Spleen (tissue), 11 donors: ENCODE data around the gene GATAD2A. TPM values are rescaled to one million over a fixed set of nuclear protein-coding genes. Genes with fewer than 3 reads are reported as not detected.

Experiments used
- microRNA-seq, 3 donors: library from miRNA; unstranded; fragments of <30 nt; microRNA quantifications; one replicate each; pipeline versions ENCODE4 to v1.1.0, GENCODE V29; 2019 to 2020
- polyA plus RNA-seq, 3 donors: library from polyadenylated mRNA; stranded (reverse); fragments of 200-250 nt; gene quantifications; one replicate each; pipeline ENCODE4 v1.2.1, GENCODE V29; 2013
- small RNA-seq, 4 donors: library from RNA; depleted of rRNA; stranded (forward); fragments of <200 nt; gene quantifications; one replicate each; pipeline ENCODE3, GENCODE V24; 2016
- total RNA-seq, 7 donors: library from RNA; depleted of rRNA in 3 of 7; stranded (reverse); fragments of >200 nt in 3 of 7; fragmentation: NEBNext Ultra II Directional in 4 of 7; extraction: Animal tissue kit (Norgen Biotek cat#: 25700) in 4 of 7; gene quantifications; one replicate each; pipeline versions ENCODE4 v1.1.0 to v1.2.1, GENCODE V29; 2016 to 2021
- donor health status: healthy with polysubstance abuse.
- donor health status: DM: no; HTN: no; CAD: no; lungs with moderate emphysema.
- donor health status: DM: no; HTN: no; CAD: no.
- donor health status: Bipolar disorder and iron deficiency.
- donor health status: healthy.
- donor health status: DM: no; HTN: no; CAD: no.
- donor health status: DM: yes; HTN: yes; CAD: no.

The GATAD2A gene
- total and polyA plus RNA-seq, 10 donors = 11.6 to 122 (median 66.8) TPM

Small RNA genes within 50 kb of the gene (microRNA-seq; reads per million reads assigned to microRNA genes)
- gene MIR640 = 0 reads per million in 3 donors

Small RNA genes within 50 kb of the gene (small RNA-seq; reads per million reads assigned to genes)
- 0 reads per million in 4 donors for gene MIR640

Other genes starting within 250 kb of the GATAD2A start
- 1 to 10 TPM; 2.6 to 7.8 (median 3.6) TPM for gene MEF2B, start 235.4 kb upstream of the GATAD2A start, total RNA-seq
- 10 to 100 TPM in 1 of 3 donors, 1 to 10 TPM in 2; 2.2 to 15.5 (median 2.7) TPM for gene MEF2B, start 235.4 kb upstream of the GATAD2A start, polyA plus RNA-seq
- gene BORCS8, start 213.5 kb upstream of the GATAD2A start, total RNA-seq = 10 to 100 TPM; 14.0 to 52.1 (median 26.0) TPM
- 10 to 100 TPM; 20.5 to 38.8 (median 26.5) TPM for gene BORCS8, start 213.5 kb upstream of the GATAD2A start, polyA plus RNA-seq
- 10 to 100 TPM; 47.4 to 78.4 (median 72.6) TPM for gene RFXANK, start 213.4 kb upstream of the GATAD2A start, total RNA-seq
- 100 to 1,000 TPM; 122 to 139 (median 131) TPM for gene RFXANK, start 213.4 kb upstream of the GATAD2A start, polyA plus RNA-seq
- 10 to 100 TPM in 6 of 7 donors, 1 to 10 TPM in 1; 9.9 to 15.5 (median 13.8) TPM for gene NR2C2AP, start 202.3 kb upstream of the GATAD2A start, total RNA-seq
- 10 to 100 TPM; 24.2 to 27.9 (median 25.8) TPM for gene NR2C2AP, start 202.3 kb upstream of the GATAD2A start, polyA plus RNA-seq
- gene NCAN, start 193.7 kb upstream of the GATAD2A start, total RNA-seq = under 1 TPM in 1 of 7 donors, not detected in 6; 0.17 TPM
- gene NCAN, start 193.7 kb upstream of the GATAD2A start, polyA plus RNA-seq = not detected
- gene TM6SF2, start 132.4 kb upstream of the GATAD2A start, total RNA-seq = 1 to 10 TPM in 1 of 7 donors, under 1 TPM in 3, not detected in 3; 0.32 to 1.0 (median 0.58) TPM
- gene TM6SF2, start 132.4 kb upstream of the GATAD2A start, polyA plus RNA-seq = under 1 TPM; 0.15 to 0.23 (median 0.22) TPM
- gene SUGP1, start 85.2 kb upstream of the GATAD2A start, total RNA-seq = 10 to 100 TPM; 48.0 to 63.1 (median 52.8) TPM
- 10 to 100 TPM; 29.3 to 53.2 (median 46.9) TPM for gene SUGP1, start 85.2 kb upstream of the GATAD2A start, polyA plus RNA-seq
- 100 to 1,000 TPM in 4 of 7 donors, 10 to 100 TPM in 3; 77.5 to 133 (median 103) TPM for gene MAU2, start 84.8 kb upstream of the GATAD2A start, total RNA-seq
- 10 to 100 TPM; 12.0 to 29.8 (median 17.7) TPM for gene MAU2, start 84.8 kb upstream of the GATAD2A start, polyA plus RNA-seq
- gene TSSK6, start 109.9 kb downstream of the GATAD2A start, total RNA-seq = 1 to 10 TPM; 2.3 to 5.6 (median 3.7) TPM
- gene TSSK6, start 109.9 kb downstream of the GATAD2A start, polyA plus RNA-seq = 1 to 10 TPM; 1.7 to 3.3 (median 2.4) TPM
- 100 to 1,000 TPM in 4 of 7 donors, 10 to 100 TPM in 3; 24.0 to 216 (median 182) TPM for gene NDUFA13, start 110.5 kb downstream of the GATAD2A start, total RNA-seq
- 100 to 1,000 TPM; 203 to 224 (median 204) TPM for gene NDUFA13, start 110.5 kb downstream of the GATAD2A start, polyA plus RNA-seq
- gene YJEFN3, start 123.2 kb downstream of the GATAD2A start, total RNA-seq = 1 to 10 TPM; 1.3 to 4.8 (median 3.2) TPM
- 10 to 100 TPM; 10.4 to 22.7 (median 13.0) TPM for gene YJEFN3, start 123.2 kb downstream of the GATAD2A start, polyA plus RNA-seq
- 1 to 10 TPM in 1 of 7 donors, under 1 TPM in 5, not detected in 1; 0.36 to 1.3 (median 0.61) TPM for gene CILP2, start 132.6 kb downstream of the GATAD2A start, total RNA-seq
- under 1 TPM; 0.15 to 0.38 (median 0.35) TPM for gene CILP2, start 132.6 kb downstream of the GATAD2A start, polyA plus RNA-seq
- gene PBX4, start 213.0 kb downstream of the GATAD2A start, total RNA-seq = 10 to 100 TPM in 2 of 7 donors, 1 to 10 TPM in 5; 5.3 to 12.5 (median 9.3) TPM
- 10 to 100 TPM in 2 of 3 donors, 1 to 10 TPM in 1; 4.4 to 17.8 (median 15.0) TPM for gene PBX4, start 213.0 kb downstream of the GATAD2A start, polyA plus RNA-seq
- 10 to 100 TPM; 23.7 to 62.8 (median 41.1) TPM for gene LPAR2, start 222.5 kb downstream of the GATAD2A start, total RNA-seq
- gene LPAR2, start 222.5 kb downstream of the GATAD2A start, polyA plus RNA-seq = 10 to 100 TPM; 12.4 to 44.1 (median 41.9) TPM
- gene GMIP, start 238.0 kb downstream of the GATAD2A start, total RNA-seq = 100 to 1,000 TPM in 2 of 7 donors, 10 to 100 TPM in 5; 59.9 to 141 (median 96.9) TPM
- 10 to 100 TPM; 26.7 to 60.5 (median 31.9) TPM for gene GMIP, start 238.0 kb downstream of the GATAD2A start, polyA plus RNA-seq